ENCODE results near the gene TSC1. TPM values are rescaled to one million over a fixed set of nuclear protein-coding genes. Genes with fewer than 3 reads are reported as not detected.

Gene TSC1
- total and polyA plus RNA-seq, 2 donors from 2014 or later: 13.1 to 45.4 TPM

DNA sequence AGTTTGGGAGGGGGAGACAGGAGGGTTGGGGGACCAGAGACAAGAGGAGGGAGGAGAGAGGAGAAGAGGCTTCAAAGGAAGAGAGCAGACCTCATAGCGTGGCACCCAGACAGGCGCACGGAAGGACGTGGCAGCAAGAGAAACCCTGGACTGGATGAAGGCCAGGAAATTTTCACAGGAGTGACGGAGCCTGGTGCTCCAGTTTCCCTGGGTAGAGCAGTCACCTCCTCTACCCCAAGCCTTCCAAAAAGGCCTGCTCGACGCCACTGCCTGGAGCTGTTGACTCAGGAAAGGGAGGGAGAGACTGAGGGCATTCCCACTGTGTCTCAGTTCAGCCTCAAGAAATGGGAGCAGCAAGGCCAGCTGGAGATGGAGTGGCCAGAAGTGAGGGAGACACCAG is 85.7 kb downstream of the TSC1 start:
- no peak overlapping the region for H3K27ac ChIP-seq (ENCODE audit: low read depth in 2 of 2, low read length in 2 of 2)
- H3K9me3 ChIP-seq (ENCODE audit: control insufficient read depth in 2 of 3, insufficient read depth in 1 of 3, low read length in 3 of 3): no peaks in the 10 kb centered on the region
- TF ChIP-seq, protein P1, sequence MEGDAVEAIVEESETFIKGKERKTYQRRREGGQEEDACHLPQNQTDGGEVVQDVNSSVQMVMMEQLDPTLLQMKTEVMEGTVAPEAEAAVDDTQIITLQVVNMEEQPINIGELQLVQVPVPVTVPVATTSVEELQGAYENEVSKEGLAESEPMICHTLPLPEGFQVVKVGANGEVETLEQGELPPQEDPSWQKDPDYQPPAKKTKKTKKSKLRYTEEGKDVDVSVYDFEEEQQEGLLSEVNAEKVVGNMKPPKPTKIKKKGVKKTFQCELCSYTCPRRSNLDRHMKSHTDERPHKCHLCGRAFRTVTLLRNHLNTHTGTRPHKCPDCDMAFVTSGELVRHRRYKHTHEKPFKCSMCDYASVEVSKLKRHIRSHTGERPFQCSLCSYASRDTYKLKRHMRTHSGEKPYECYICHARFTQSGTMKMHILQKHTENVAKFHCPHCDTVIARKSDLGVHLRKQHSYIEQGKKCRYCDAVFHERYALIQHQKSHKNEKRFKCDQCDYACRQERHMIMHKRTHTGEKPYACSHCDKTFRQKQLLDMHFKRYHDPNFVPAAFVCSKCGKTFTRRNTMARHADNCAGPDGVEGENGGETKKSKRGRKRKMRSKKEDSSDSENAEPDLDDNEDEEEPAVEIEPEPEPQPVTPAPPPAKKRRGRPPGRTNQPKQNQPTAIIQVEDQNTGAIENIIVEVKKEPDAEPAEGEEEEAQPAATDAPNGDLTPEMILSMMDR (IDR thresholded peaks at IDR 0.05; ENCODE audit: borderline replicate concordance, extremely low read depth, insufficient read depth): no peak
- FAIRE-seq (no peak), DNase-seq (no peak)
- H3K4me1 ChIP-seq (ENCODE audit: control insufficient read depth in 2 of 3, insufficient read depth in 2 of 3, low read depth in 1 of 3, low read length in 3 of 3): no peaks in the 10 kb centered on the region
- H3K27me3 ChIP-seq (ENCODE audit: control insufficient read depth, insufficient read depth, low read length): no peaks in the 10 kb centered on the region
- intact Hi-C loops (cut with DNase I): no loop called here
- no peaks in the 10 kb centered on the region for H3K36me3 ChIP-seq (ENCODE audit: control insufficient read depth in 2 of 3, insufficient read depth in 3 of 3, low read length in 3 of 3)
- no peak overlapping the region for H3K4me3 ChIP-seq (ENCODE audit: low read length in 3 of 3)
- no peak overlapping the region for H3K9ac ChIP-seq (ENCODE audit: low read length in 3 of 3)

DNA sequence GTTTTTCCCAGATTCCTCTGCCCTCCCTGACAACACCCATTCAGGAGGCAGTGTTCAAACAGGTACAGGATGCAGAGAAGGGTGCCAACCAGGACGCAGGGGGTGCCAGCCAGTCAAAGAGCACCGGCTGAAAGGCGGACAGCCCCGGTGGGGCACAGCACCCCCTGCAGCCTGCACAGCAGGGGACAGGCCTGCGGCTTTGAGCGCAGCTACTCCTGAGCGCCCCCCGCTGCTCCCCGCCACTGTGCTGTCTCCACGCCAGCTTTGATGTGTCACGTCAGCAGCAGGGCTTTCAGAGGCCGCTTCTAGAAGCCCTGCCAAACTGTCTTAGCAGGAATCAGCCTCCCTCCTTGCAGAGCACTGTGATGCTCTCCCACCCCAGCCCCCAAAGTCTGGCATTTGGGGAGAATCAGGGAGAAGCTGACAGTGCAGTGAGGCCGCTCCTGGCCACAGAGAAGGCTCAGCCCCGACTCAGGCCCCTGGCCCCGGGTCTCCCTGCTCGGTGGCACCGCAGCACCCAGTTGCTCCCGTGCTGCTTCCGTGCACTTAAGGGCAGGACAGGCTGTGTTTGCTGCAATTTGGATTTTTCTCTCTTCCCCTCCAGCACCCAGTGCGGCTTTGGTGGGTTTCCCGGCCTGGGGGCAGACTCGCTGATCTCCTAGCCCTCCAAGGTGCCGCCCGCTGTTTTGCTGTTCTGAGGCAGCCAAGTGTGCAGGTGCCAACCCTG is 86.6 kb downstream of the TSC1 start:
- TF ChIP-seq, protein P1 (IDR thresholded peaks at IDR 0.05; ENCODE audit: borderline replicate concordance, extremely low read depth, insufficient read depth): no peak
- Histone ChIP-seq H3K27me3 (ENCODE audit: control insufficient read depth, insufficient read depth, low read length) (no peaks in the 10 kb centered on the region), H3K9ac (ENCODE audit: low read length in 3 of 3) (no peak overlapping the region), H3K9me3 (ENCODE audit: control insufficient read depth in 2 of 3, insufficient read depth in 1 of 3, low read length in 3 of 3) (no peaks in the 10 kb centered on the region), H3K4me1 (ENCODE audit: control insufficient read depth in 2 of 3, insufficient read depth in 2 of 3, low read depth in 1 of 3, low read length in 3 of 3) (no peaks in the 10 kb centered on the region), H3K36me3 (ENCODE audit: control insufficient read depth in 2 of 3, insufficient read depth in 3 of 3, low read length in 3 of 3) (no peaks in the 10 kb centered on the region), H3K4me3 (ENCODE audit: low read length in 3 of 3) (no peak overlapping the region), H3K27ac (ENCODE audit: low read depth in 2 of 2, low read length in 2 of 2) (no peak overlapping the region)
- intact Hi-C loops (cut with DNase I): no loop called here
- peak in 1 of 5 donors; percentile 46 for DNase-seq
- no peak for FAIRE-seq

DNA sequence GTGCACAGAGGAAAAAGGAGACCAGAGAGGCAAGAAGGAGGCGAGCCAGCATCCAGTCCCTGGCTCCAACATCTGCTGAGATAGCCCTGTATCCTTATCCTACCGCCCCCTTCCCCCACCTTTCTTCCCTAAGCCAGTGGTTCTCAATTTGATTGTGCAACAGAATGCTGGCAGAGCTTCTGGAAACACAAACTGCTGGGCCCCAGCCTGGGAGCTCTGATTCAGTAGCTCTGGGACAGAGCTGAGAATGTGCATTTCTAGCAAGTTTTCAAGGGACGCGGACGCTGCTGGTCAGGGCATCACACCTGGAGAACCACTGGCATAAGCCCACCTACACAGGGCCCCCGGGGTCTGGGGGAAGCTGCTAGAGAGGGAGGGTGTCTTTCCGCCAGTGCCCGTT is 87.4 kb downstream of the TSC1 start:
- FAIRE-seq: no peak
- no peak for DNase-seq
- H3K4me3 ChIP-seq (ENCODE audit: low read length in 3 of 3): no peak overlapping the region
- H3K4me1 ChIP-seq (ENCODE audit: control insufficient read depth in 2 of 3, insufficient read depth in 2 of 3, low read depth in 1 of 3, low read length in 3 of 3): no peaks in the 10 kb centered on the region
- H3K9me3 ChIP-seq (ENCODE audit: control insufficient read depth in 2 of 3, insufficient read depth in 1 of 3, low read length in 3 of 3): no peaks in the 10 kb centered on the region
- H3K36me3 ChIP-seq (ENCODE audit: control insufficient read depth in 2 of 3, insufficient read depth in 3 of 3, low read length in 3 of 3): no peaks in the 10 kb centered on the region
- no peak overlapping the region for H3K27ac ChIP-seq (ENCODE audit: low read depth in 2 of 2, low read length in 2 of 2)
- TF ChIP-seq, protein P1 (IDR thresholded peaks at IDR 0.05; ENCODE audit: borderline replicate concordance, extremely low read depth, insufficient read depth): no peak
- intact Hi-C loops (cut with DNase I): no loop called here
- no peak overlapping the region for H3K9ac ChIP-seq (ENCODE audit: low read length in 3 of 3)
- no peaks in the 10 kb centered on the region for H3K27me3 ChIP-seq (ENCODE audit: control insufficient read depth, insufficient read depth, low read length)

DNA sequence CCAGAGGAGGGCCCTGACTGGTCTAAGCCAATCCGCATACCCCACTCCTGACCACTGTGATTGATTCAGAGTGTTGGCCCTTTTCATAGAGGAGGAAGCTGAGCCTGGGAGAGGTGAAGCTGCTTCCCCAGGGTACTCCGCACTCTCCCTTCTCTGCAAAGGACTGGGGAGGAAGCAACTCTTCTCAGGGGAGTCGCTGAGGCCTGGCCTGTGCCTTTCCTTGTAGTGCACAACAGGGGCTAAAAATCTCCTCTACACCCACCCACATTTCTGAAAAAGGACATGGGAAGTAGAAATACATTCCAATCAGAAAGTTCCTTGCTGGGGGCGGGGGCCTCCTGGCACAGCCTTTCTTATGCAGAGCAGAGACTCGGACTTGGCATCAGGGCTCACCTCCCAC is 88.5 kb downstream of the TSC1 start:
- DNase-seq (no peak), FAIRE-seq (no peak)
- H3K27ac ChIP-seq (ENCODE audit: low read depth in 2 of 2, low read length in 2 of 2): no peak overlapping the region
- no peak overlapping the region for H3K9ac ChIP-seq (ENCODE audit: low read length in 3 of 3)
- intact Hi-C loops (cut with DNase I): no loop called here
- no peaks in the 10 kb centered on the region for H3K27me3 ChIP-seq (ENCODE audit: control insufficient read depth, insufficient read depth, low read length)
- no peak overlapping the region for H3K4me3 ChIP-seq (ENCODE audit: low read length in 3 of 3)
- TF ChIP-seq, protein P1 (IDR thresholded peaks at IDR 0.05; ENCODE audit: borderline replicate concordance, extremely low read depth, insufficient read depth): no peak
- no peaks in the 10 kb centered on the region for H3K4me1 ChIP-seq (ENCODE audit: control insufficient read depth in 2 of 3, insufficient read depth in 2 of 3, low read depth in 1 of 3, low read length in 3 of 3)
- no peaks in the 10 kb centered on the region for H3K9me3 ChIP-seq (ENCODE audit: control insufficient read depth in 2 of 3, insufficient read depth in 1 of 3, low read length in 3 of 3)
- H3K36me3 ChIP-seq (ENCODE audit: control insufficient read depth in 2 of 3, insufficient read depth in 3 of 3, low read length in 3 of 3): no peaks in the 10 kb centered on the region
